ENCODE results near the gene KATNB1. TPM values are rescaled to one million over a fixed set of nuclear protein-coding genes. Genes with fewer than 3 reads are reported as not detected.

Gene KATNB1
- total RNA-seq, 1 donor from 2014 or later = 18.0 TPM

GRCh38 chr16:57689762-57690558, 45.6 kb upstream of the KATNB1 start:
- TF ChIP-seq, protein P1, sequence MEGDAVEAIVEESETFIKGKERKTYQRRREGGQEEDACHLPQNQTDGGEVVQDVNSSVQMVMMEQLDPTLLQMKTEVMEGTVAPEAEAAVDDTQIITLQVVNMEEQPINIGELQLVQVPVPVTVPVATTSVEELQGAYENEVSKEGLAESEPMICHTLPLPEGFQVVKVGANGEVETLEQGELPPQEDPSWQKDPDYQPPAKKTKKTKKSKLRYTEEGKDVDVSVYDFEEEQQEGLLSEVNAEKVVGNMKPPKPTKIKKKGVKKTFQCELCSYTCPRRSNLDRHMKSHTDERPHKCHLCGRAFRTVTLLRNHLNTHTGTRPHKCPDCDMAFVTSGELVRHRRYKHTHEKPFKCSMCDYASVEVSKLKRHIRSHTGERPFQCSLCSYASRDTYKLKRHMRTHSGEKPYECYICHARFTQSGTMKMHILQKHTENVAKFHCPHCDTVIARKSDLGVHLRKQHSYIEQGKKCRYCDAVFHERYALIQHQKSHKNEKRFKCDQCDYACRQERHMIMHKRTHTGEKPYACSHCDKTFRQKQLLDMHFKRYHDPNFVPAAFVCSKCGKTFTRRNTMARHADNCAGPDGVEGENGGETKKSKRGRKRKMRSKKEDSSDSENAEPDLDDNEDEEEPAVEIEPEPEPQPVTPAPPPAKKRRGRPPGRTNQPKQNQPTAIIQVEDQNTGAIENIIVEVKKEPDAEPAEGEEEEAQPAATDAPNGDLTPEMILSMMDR (IDR thresholded peaks at IDR 0.05) = no peak
- Histone ChIP-seq H3K27me3 (ENCODE audit: low read depth) (no peaks in the 10 kb centered on the region), H3K4me3 (no peak overlapping the region), H3K36me3 (no peaks in the 10 kb centered on the region), H3K4me1 (no peaks in the 10 kb centered on the region), H3K27ac (no peak overlapping the region), H3K9me3 (no peaks in the 10 kb centered on the region)
- DNase-seq (no peak), ATAC-seq (peak; percentile 5 to 37)
- intact Hi-C loops (cut with DNase I) = no loop called here

- ATAC-seq (no peak), DNase-seq (no peak)
- Histone ChIP-seq H3K27me3 (ENCODE audit: low read depth) (no peaks in the 10 kb centered on the region), H3K4me3 (no peak overlapping the region), H3K4me1 (no peaks in the 10 kb centered on the region), H3K9me3 (no peaks in the 10 kb centered on the region), H3K36me3 (no peaks in the 10 kb centered on the region), H3K27ac (no peak overlapping the region)
- TF ChIP-seq, protein P1 (IDR thresholded peaks at IDR 0.05) = no peak
- intact Hi-C loops (cut with DNase I) = no loop called here
Measured at GRCh38 chr16:57690782-57691471, 44.6 kb upstream of the KATNB1 start.

DNA sequence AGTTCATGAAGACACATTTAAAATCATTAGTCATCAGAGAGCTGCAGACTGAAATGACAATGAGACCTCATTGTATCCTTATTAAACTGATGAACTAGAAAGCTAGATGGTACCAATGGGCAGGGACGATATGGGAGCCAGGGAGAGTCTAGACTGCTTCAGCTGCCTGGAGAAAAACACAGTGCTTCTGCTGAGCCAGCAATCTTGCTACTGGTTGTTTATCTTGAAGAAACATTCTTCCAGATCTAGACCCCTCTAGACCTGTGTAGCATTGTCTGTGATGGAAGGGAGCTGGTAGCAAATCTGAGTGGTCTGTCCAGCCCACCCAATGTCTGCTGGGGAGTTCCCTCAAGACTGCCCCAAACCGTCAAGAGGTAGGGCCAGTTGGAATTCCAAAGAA, 42.9 kb upstream of the KATNB1 start:
- Histone ChIP-seq H3K9me3 (no peaks in the 10 kb centered on the region), H3K36me3 (no peaks in the 10 kb centered on the region)
- no peak for ATAC-seq

GRCh38 chr16:57693550-57693949, 42.0 kb upstream of the KATNB1 start:
- Histone ChIP-seq H3K36me3 (no peaks in the 10 kb centered on the region), H3K4me1 (no peaks in the 10 kb centered on the region), H3K27me3 (ENCODE audit: low read depth) (no peaks in the 10 kb centered on the region), H3K4me3 (no peak overlapping the region), H3K27ac (no peak overlapping the region), H3K9me3 (no peaks in the 10 kb centered on the region)
- intact Hi-C loops (cut with DNase I) = no loop called here
- ATAC-seq (no peak), DNase-seq (no peak)
- TF ChIP-seq, protein P1 (IDR thresholded peaks at IDR 0.05) = no peak

More for the DNA sequence above, 42.9 kb upstream of the KATNB1 start:
- Histone ChIP-seq H3K27ac (no peak overlapping the region), H3K4me3 (no peak overlapping the region), H3K4me1 (no peaks in the 10 kb centered on the region), H3K27me3 (ENCODE audit: low read depth) (no peaks in the 10 kb centered on the region)
- TF ChIP-seq, protein P1 (IDR thresholded peaks at IDR 0.05) = no peak
- DNase-seq = no peak
- intact Hi-C loops (cut with DNase I) = no loop called here

DNA sequence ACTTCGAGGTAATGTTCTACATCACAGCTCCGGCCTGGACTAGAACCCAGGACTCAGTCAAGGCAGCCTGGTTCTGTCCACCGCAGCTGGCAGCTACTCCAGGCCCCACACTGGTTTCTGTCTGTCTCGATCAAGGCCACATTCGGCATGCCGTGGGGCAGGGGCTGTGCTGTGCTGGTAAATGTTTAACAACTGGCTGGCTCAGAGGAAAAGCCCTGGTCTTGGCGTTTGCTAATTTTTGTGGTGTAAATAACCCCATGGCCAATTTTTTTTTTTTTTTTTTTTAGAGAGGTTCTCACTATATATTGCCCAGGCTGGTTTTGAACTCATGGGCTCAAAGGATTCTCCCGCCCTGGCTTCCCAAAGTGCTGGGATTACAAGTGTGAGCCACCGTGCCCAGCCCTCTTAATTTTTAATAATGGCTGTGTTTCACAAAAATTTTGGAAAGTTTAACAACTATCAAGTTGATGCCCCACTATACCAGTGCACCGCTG, 41.3 kb upstream of the KATNB1 start:
- H3K36me3 ChIP-seq = no peaks in the 10 kb centered on the region
- no peaks in the 10 kb centered on the region for H3K4me1 ChIP-seq
- no peaks in the 10 kb centered on the region for H3K9me3 ChIP-seq
- H3K4me3 ChIP-seq = peak overlapping the region; percentile 24
- H3K27ac ChIP-seq = no peak overlapping the region
- intact Hi-C loops (cut with DNase I) = no loop called here
- ATAC-seq (no peak), DNase-seq (no peak)
- TF ChIP-seq, protein P1 (IDR thresholded peaks at IDR 0.05) = no peak
- H3K27me3 ChIP-seq (ENCODE audit: low read depth) = no peaks in the 10 kb centered on the region

All from lower lobe of right lung (tissue), 2 donors.